ENCODE data around the gene THAP8.

GRCh38 chr19:36073121-36073876 lies 19.2 kb upstream of the THAP8 start:
- TF ChIP-seq CTCF (IDR thresholded peaks at IDR 0.05; ENCODE audit: low read depth, low read length) = no peak
- no peak for TF ChIP-seq POLR2A (IDR thresholded peaks at IDR 0.05; ENCODE audit: extremely low read depth, insufficient read length)
- TF ChIP-seq MAX (IDR thresholded peaks at IDR 0.05; ENCODE audit: low read depth, low read length) = no peak
- no peak for TF ChIP-seq MYC (IDR thresholded peaks at IDR 0.05; ENCODE audit: low read depth, low read length)
